D721Med (cell line): ENCODE results near the gene CMBL.
"Not testable (repeated sequence)": the region's sequence is repeated elsewhere in the genome, so short reads cannot be mapped to it uniquely, and the experiment has no call there.

Experiments used
- DNase-seq: peaks from one replicate; pipeline ENCODE4 v3.0.0; 2011; ENCODE audit warnings: low spot score; ENCODE audit not compliant: insufficient read length
- FAIRE-seq: peaks from 2 replicates; lab custom pipeline; 2011; peaks lifted over from hg19 to GRCh38; lab: Jason Lieb, UNC
- CTCF ChIP-seq: IDR thresholded peaks from 2 replicates; pipeline ENCODE4 v1.5.1; 2012; ENCODE audit warnings: mild to moderate bottlenecking, control low read depth; ENCODE audit not compliant: insufficient read depth; ENCODE audit errors: missing control alignments

Gene CMBL

GRCh38 chr5:10289353-10289752 is 18.3 kb downstream of the CMBL start:
- DNase-seq, result no peak
- no peak for TF ChIP-seq CTCF
- FAIRE-seq, result no peak

GRCh38 chr5:10288592-10289219 is 19.0 kb downstream of the CMBL start:
- no peak for FAIRE-seq
- DNase-seq, result no peak
- no peak for TF ChIP-seq CTCF

GRCh38 chr5:10286862-10287227 is 20.9 kb downstream of the CMBL start:
- no peak for TF ChIP-seq CTCF
- DNase-seq (no peak), FAIRE-seq (no peak)

GRCh38 chr5:10286162-10286861 is 21.4 kb downstream of the CMBL start:
- FAIRE-seq, result no peak
- TF ChIP-seq CTCF, result no peak
- DNase-seq, result no peak

- FAIRE-seq, DNase-seq: not testable (repeated sequence)
Measured at GRCh38 chr5:10285362-10285761, 22.3 kb downstream of the CMBL start.

GRCh38 chr5:10283927-10284635 is 23.6 kb downstream of the CMBL start:
- peak; percentile 86 for TF ChIP-seq CTCF
- FAIRE-seq, result no peak
- DNase-seq, result peak; percentile 67

GRCh38 chr5:10279925-10280720 is 27.6 kb downstream of the CMBL start:
- no peak for FAIRE-seq
- TF ChIP-seq CTCF, result no peak

More at GRCh38 chr5:10279925-10280720, 27.6 kb downstream of the CMBL start:
- DNase-seq, result no peak
